CD14-positive monocyte (primary cell): ENCODE results near the gene TMPRSS3. TPM values are rescaled to one million over a fixed set of nuclear protein-coding genes. Genes with fewer than 3 reads are reported as not detected.

ENCODE experiments used
- DNase-seq, 3 donors: peaks; one replicate each; pipeline ENCODE4 v3.0.0-alpha.2; 2011 to 2022
- H2AFZ ChIP-seq: 2 replicates; pipeline ENCODE4 v1.6.0; 2012; ENCODE audit warnings: mild to moderate bottlenecking, low read depth, low read length, inconsistent platforms; ENCODE audit not compliant: insufficient read depth, poor library complexity, severe bottlenecking
- H3K27ac ChIP-seq, 2 donors: 1 replicate in 1 of 2; 2 replicates in 1 of 2; pipeline ENCODE4 v1.5.1; 2012 to 2013; ENCODE audit warnings: low read length in 2 of 2, control low read depth in 1 of 2, inconsistent platforms in 1 of 2, low read depth in 1 of 2, mild to moderate bottlenecking in 1 of 2
- H3K27me3 ChIP-seq, 2 donors: one replicate each; pipeline versions ENCODE4 v1.6.0 to v1.6.1; 2011 to 2013; ENCODE audit warnings: low read length in 2 of 2; ENCODE audit not compliant: control insufficient read depth in 2 of 2, insufficient read depth in 2 of 2
- H3K36me3 ChIP-seq, 2 donors: replicated peaks in 1 of 2; 1 replicate in 1 of 2; 2 replicates in 1 of 2; pipeline versions ENCODE4 v1.5.1 to v1.6.1; 2012 to 2013; ENCODE audit warnings: low read length in 2 of 2, control low read depth in 1 of 2, inconsistent platforms in 1 of 2, mild to moderate bottlenecking in 1 of 2; ENCODE audit not compliant: insufficient read depth in 2 of 2, control insufficient read depth in 1 of 2
- H3K4me1 ChIP-seq, 2 donors: 1 replicate in 1 of 2; 2 replicates in 1 of 2; pipeline versions ENCODE4 v1.5.1 to v1.6.1; 2012 to 2013; ENCODE audit warnings: low read length in 2 of 2, control low read depth in 1 of 2, inconsistent platforms in 1 of 2, mild to moderate bottlenecking in 1 of 2, moderate library complexity in 1 of 2; ENCODE audit not compliant: insufficient read depth in 2 of 2, control insufficient read depth in 1 of 2
- H3K4me2 ChIP-seq: replicated peaks from 2 replicates; pipeline ENCODE3; 2012; ENCODE audit warnings: low read length, moderate library complexity, mild to moderate bottlenecking; ENCODE audit not compliant: poor library complexity, severe bottlenecking; ENCODE audit errors: extremely low read depth
- H3K4me3 ChIP-seq, 3 experiments: fragments of 200-600 bp in 1 of 3; sonication (generic) in 1 of 3; replicated peaks in 1 of 3; 1 replicate in 2 of 3; 2 replicates in 1 of 3; pipeline ENCODE4 v1.5.1; 2011 to 2013; ENCODE audit warnings: low read length in 3 of 3, mild to moderate bottlenecking in 3 of 3, control low read depth in 2 of 3, low read depth in 2 of 3, inconsistent platforms in 1 of 3, moderate library complexity in 1 of 3
- H3K79me2 ChIP-seq: 2 replicates; pipeline ENCODE4 v1.6.0; 2012; ENCODE audit warnings: mild to moderate bottlenecking, control low read depth, inconsistent platforms, low read length, moderate library complexity; ENCODE audit not compliant: insufficient read depth
- H3K9ac ChIP-seq: 2 replicates; pipeline ENCODE4 v1.6.0; 2017; ENCODE audit warnings: low read length, mild to moderate bottlenecking; ENCODE audit not compliant: insufficient read depth, poor library complexity, severe bottlenecking
- H3K9me3 ChIP-seq, 2 donors: replicated peaks in 1 of 2; 1 replicate in 1 of 2; 2 replicates in 1 of 2; pipeline versions ENCODE4 v1.5.1 to v1.6.1; 2012 to 2013; ENCODE audit warnings: low read length in 2 of 2, control low read depth in 1 of 2; ENCODE audit not compliant: control insufficient read depth in 1 of 2, insufficient read depth in 1 of 2
- H4K20me1 ChIP-seq: 2 replicates; pipeline ENCODE4 v1.6.0; 2012; ENCODE audit warnings: mild to moderate bottlenecking, low read length, control low read depth, moderate library complexity; ENCODE audit not compliant: insufficient read depth
- H3K27ac Mint-ChIP-seq, 7 donors: one replicate each; pipeline ENCODE4 v1.8.0; 2020; ENCODE audit warnings: mild to moderate bottlenecking in 7 of 7, mixed read lengths in 7 of 7, moderate library complexity in 6 of 7, inconsistent platforms in 2 of 7
- H3K27me3 Mint-ChIP-seq, 3 donors: one replicate each; pipeline ENCODE4 v1.8.0; 2021 to 2022; ENCODE audit warnings: low read depth in 3 of 3, mild to moderate bottlenecking in 3 of 3, mixed read lengths in 3 of 3, moderate library complexity in 3 of 3, inconsistent platforms in 1 of 3
- H3K36me3 Mint-ChIP-seq, 2 donors: one replicate each; pipeline ENCODE4 v1.8.0; 2020; ENCODE audit warnings: mixed read lengths in 2 of 2, inconsistent platforms in 1 of 2, mild to moderate bottlenecking in 1 of 2
- H3K4me1 Mint-ChIP-seq: one replicate; pipeline ENCODE4 v1.8.0; 2020; ENCODE audit warnings: mild to moderate bottlenecking, mixed read lengths
- H3K4me3 Mint-ChIP-seq, 2 donors: one replicate each; pipeline ENCODE4 v1.8.0; 2020; ENCODE audit warnings: mild to moderate bottlenecking in 2 of 2, mixed read lengths in 2 of 2, moderate library complexity in 1 of 2
- H3K9me3 Mint-ChIP-seq, 7 donors: one replicate each; pipeline ENCODE4 v1.8.0; 2020 to 2022; ENCODE audit warnings: mixed read lengths in 7 of 7, mild to moderate bottlenecking in 6 of 7, moderate library complexity in 6 of 7, inconsistent platforms in 2 of 7
- CTCF ChIP-seq: fragments of 200-600 bp; IDR thresholded peaks from one replicate; pipeline ENCODE4 v1.8.0; 2022; ENCODE audit warnings: antibody characterized with exemption, mild to moderate bottlenecking
- WGBS: methylation state at CpG from one replicate; pipeline ENCODE4 v1.1.5; 2013; ENCODE audit warnings: missing lambda C conversion rate; ENCODE audit not compliant: insufficient coverage; 5-methylcytosine and 5-hydroxymethylcytosine counted together
- intact Hi-C, 2 donors: fragments of 100-400 bp; cut with micrococcal nuclease; formaldehyde crosslinking; loops; one replicate each; pipeline versions ENCODE4 v1.15.0 to v1.15.1; 2023
- polyA plus RNA-seq, 3 donors: library from polyadenylated mRNA; depleted of rRNA in 1 of 3; unstranded in 2 of 3; stranded (reverse) in 1 of 3; fragments of 300-500 nt in 2 of 3; fragments of >200 nt in 1 of 3; fragmentation: Illumina TruSeq in 2 of 3; gene quantifications; 1 replicate in 2 of 3; 2 replicates in 1 of 3; pipeline ENCODE4 v1.2.3, GENCODE V29; 2012 to 2021

Gene TMPRSS3
- polyA plus RNA-seq, 3 donors = 0.30 TPM; not detected in 2

GRCh38 chr21:42440187-42440792, 44.4 kb upstream of the TMPRSS3 start:
- 93% methylated on average over 11 of the region's 12 CpGs for WGBS
- H3K36me3 ChIP-seq = no peaks in the 10 kb centered on the region
- no peaks in the 10 kb centered on the region for H4K20me1 ChIP-seq
- H3K36me3 Mint-ChIP-seq = no peaks in the 10 kb centered on the region
- H3K27me3 ChIP-seq = no peaks in the 10 kb centered on the region
- intact Hi-C loops = loop anchor here in 1 of 2 donors (10.0 kb wide), 1 partner anchor 295 kb away; no protein-coding TSS in a partner anchor
- H3K27ac ChIP-seq = no peak overlapping the region
- H3K9ac ChIP-seq = no peak overlapping the region
- H3K27ac Mint-ChIP-seq = peak overlapping the region in 1 of 7 donors; percentile 48
- no peak for TF ChIP-seq CTCF
- H3K27me3 Mint-ChIP-seq = no peaks in the 10 kb centered on the region
- peaks cover 0 to 5% (median 3%) of the 10 kb centered on the region in 7 donors for H3K9me3 Mint-ChIP-seq
- no peak overlapping the region for H2AFZ ChIP-seq
- no peaks in the 10 kb centered on the region for H3K9me3 ChIP-seq
- H3K4me3 Mint-ChIP-seq = no peak overlapping the region
- H3K4me3 ChIP-seq = no peak overlapping the region
- no peak for DNase-seq
- no peaks in the 10 kb centered on the region for H3K4me1 Mint-ChIP-seq
- no peak overlapping the region for H3K4me2 ChIP-seq
- no peaks in the 10 kb centered on the region for H3K79me2 ChIP-seq
- no peaks in the 10 kb centered on the region for H3K4me1 ChIP-seq

GRCh38 chr21:42439284-42440186, 43.7 kb upstream of the TMPRSS3 start:
- DNase-seq = no peak
- WGBS = 72% methylated on average over 17 of the region's 17 CpGs
- intact Hi-C loops = loop anchor here in 1 of 2 donors (10.0 kb wide), 1 partner anchor 295 kb away; no protein-coding TSS in a partner anchor

More at GRCh38 chr21:42439284-42440186, 43.7 kb upstream of the TMPRSS3 start:
- TF ChIP-seq CTCF = no peak
- no peaks in the 10 kb centered on the region for H4K20me1 ChIP-seq
- H3K4me1 ChIP-seq = no peaks in the 10 kb centered on the region
- H3K27ac ChIP-seq = no peak overlapping the region
- H3K9me3 ChIP-seq = no peaks in the 10 kb centered on the region
- no peaks in the 10 kb centered on the region for H3K27me3 Mint-ChIP-seq
- no peaks in the 10 kb centered on the region for H3K36me3 ChIP-seq
- no peaks in the 10 kb centered on the region for H3K79me2 ChIP-seq
- H2AFZ ChIP-seq = no peak overlapping the region
- H3K27ac Mint-ChIP-seq = peak overlapping the region in 2 of 7 donors; percentile 26 to 48
- peaks cover 0 to 6% (median 3%) of the 10 kb centered on the region in 7 donors for H3K9me3 Mint-ChIP-seq
- no peaks in the 10 kb centered on the region for H3K4me1 Mint-ChIP-seq
- H3K9ac ChIP-seq = no peak overlapping the region
- peak overlapping the region in 1 of 2 donors; percentile 29 for H3K4me3 Mint-ChIP-seq
- no peaks in the 10 kb centered on the region for H3K27me3 ChIP-seq
- H3K4me3 ChIP-seq = no peak overlapping the region
- no peak overlapping the region for H3K4me2 ChIP-seq
- no peaks in the 10 kb centered on the region for H3K36me3 Mint-ChIP-seq
